Measurements from ENCODE around the gene GOLGA8B.
A peak's percentile ranks its signal among the peaks of the same experiment; 100 is the strongest.
"Not testable (repeated sequence)": the region's sequence is repeated elsewhere in the genome, so short reads cannot be mapped to it uniquely, and the experiment has no call there.

The GOLGA8B gene

GRCh38 chr15:34598799-34599585 is 15.5 kb upstream of the GOLGA8B start:
- no peak for DNase-seq (ENCODE audit: insufficient read length, low spot score)

GRCh38 chr15:34597316-34597715 is 13.9 kb upstream of the GOLGA8B start:
- DNase-seq (ENCODE audit: insufficient read length, low spot score) (no peak), FAIRE-seq (no peak)

More at GRCh38 chr15:34598799-34599585, 15.5 kb upstream of the GOLGA8B start:
- FAIRE-seq: no peak

GRCh38 chr15:34594361-34594760 is 10.9 kb upstream of the GOLGA8B start:
- no peak for FAIRE-seq
- DNase-seq (ENCODE audit: insufficient read length, low spot score): no peak

- FAIRE-seq (no peak), DNase-seq (ENCODE audit: insufficient read length, low spot score) (no peak)
Observed at GRCh38 chr15:34591306-34591705, 7.9 kb upstream of the GOLGA8B start.

- peak; percentile 47 for DNase-seq (ENCODE audit: insufficient read length, low spot score)
- FAIRE-seq: no peak
Observed at GRCh38 chr15:34588046-34588674, 4.7 kb upstream of the GOLGA8B start.

GRCh38 chr15:34585966-34586365 is 2.5 kb upstream of the GOLGA8B start:
- not testable (repeated sequence) for FAIRE-seq

GRCh38 chr15:34584996-34585395 is 1.5 kb upstream of the GOLGA8B start:
- FAIRE-seq: no peak
- no peak for DNase-seq (ENCODE audit: insufficient read length, low spot score)

More at GRCh38 chr15:34585966-34586365, 2.5 kb upstream of the GOLGA8B start:
- DNase-seq (ENCODE audit: insufficient read length, low spot score): not testable (repeated sequence)

- DNase-seq (ENCODE audit: insufficient read length, low spot score) (no peak), FAIRE-seq (no peak)
Observed at GRCh38 chr15:34584330-34584668, 848 bp upstream of the GOLGA8B start.

- DNase-seq (ENCODE audit: insufficient read length, low spot score) (peak; percentile 30), FAIRE-seq (no peak)
Observed at GRCh38 chr15:34582461-34583371, 735 bp downstream of the GOLGA8B start.

- FAIRE-seq; DNase-seq (ENCODE audit: insufficient read length, low spot score): not testable (repeated sequence)
Observed at GRCh38 chr15:34581687-34582460, 1.6 kb downstream of the GOLGA8B start.

- no peak for DNase-seq (ENCODE audit: insufficient read length, low spot score)
- no peak for FAIRE-seq
Observed at GRCh38 chr15:34581043-34581365, 2.4 kb downstream of the GOLGA8B start.

GRCh38 chr15:34580251-34581042 is 3.0 kb downstream of the GOLGA8B start:
- not testable (repeated sequence) for DNase-seq (ENCODE audit: insufficient read length, low spot score); FAIRE-seq

GRCh38 chr15:34578283-34578674 is 5.2 kb downstream of the GOLGA8B start:
- FAIRE-seq (no peak), DNase-seq (ENCODE audit: insufficient read length, low spot score) (no peak)

- DNase-seq (ENCODE audit: insufficient read length, low spot score); FAIRE-seq: not testable (repeated sequence)
Observed at GRCh38 chr15:34577658-34578282, 5.7 kb downstream of the GOLGA8B start.

GRCh38 chr15:34575035-34575434 is 8.4 kb downstream of the GOLGA8B start:
- FAIRE-seq; DNase-seq (ENCODE audit: insufficient read length, low spot score): not testable (repeated sequence)

GRCh38 chr15:34572921-34573320 is 10.5 kb downstream of the GOLGA8B start:
- not testable (repeated sequence) for DNase-seq (ENCODE audit: insufficient read length, low spot score)

GRCh38 chr15:34572019-34572641 is 11.3 kb downstream of the GOLGA8B start:
- FAIRE-seq; DNase-seq (ENCODE audit: insufficient read length, low spot score): not testable (repeated sequence)

More at GRCh38 chr15:34572921-34573320, 10.5 kb downstream of the GOLGA8B start:
- FAIRE-seq: not testable (repeated sequence)

GRCh38 chr15:34569670-34570396 is 13.6 kb downstream of the GOLGA8B start:
- not testable (repeated sequence) for DNase-seq (ENCODE audit: insufficient read length, low spot score); FAIRE-seq

All from HTR-8/SVneo (cell line).